ENCODE results near the gene POLR1E. TPM values are rescaled to one million over a fixed set of nuclear protein-coding genes. Genes with fewer than 3 reads are reported as not detected.

The POLR1E gene
- total RNA-seq, 1 experiment from 2014 or later = 45.8 TPM

GRCh38 chr9:37542895-37543294, 57.1 kb downstream of the POLR1E start:
- Histone ChIP-seq H3K4me1 (ENCODE audit: insufficient read depth, low read length) (no peaks in the 10 kb centered on the region), H2BK12ac (ENCODE audit: insufficient read length, low read depth, low read length) (no peak overlapping the region), H3K4me2 (ENCODE audit: insufficient read depth, insufficient read length, low read length) (no peak overlapping the region), H3K79me1 (ENCODE audit: insufficient read depth, low read depth, low read length, poor library complexity, severe bottlenecking) (no peaks in the 10 kb centered on the region), H2BK15ac (ENCODE audit: low read depth, low read length) (no peak overlapping the region), H3K4ac (ENCODE audit: low read depth, low read length) (no peak overlapping the region), H3K23me2 (ENCODE audit: insufficient read length, low read depth, low read length, poor library complexity, severe bottlenecking) (no peaks in the 10 kb centered on the region), H2BK5ac (ENCODE audit: insufficient read length, low read length) (no peak overlapping the region), H3K27ac (ENCODE audit: insufficient read length, low read depth, low read length) (no peak overlapping the region), H3K56ac (ENCODE audit: insufficient read length, low read depth, low read length) (no peak overlapping the region), H3K18ac (ENCODE audit: insufficient read length, low read depth, low read length) (no peak overlapping the region), H2BK20ac (ENCODE audit: low read depth, low read length, poor library complexity, severe bottlenecking) (no peak overlapping the region), H3K14ac (ENCODE audit: insufficient read depth, low read length) (no peak overlapping the region), H2AFZ (ENCODE audit: low read length) (no peak overlapping the region), H3K23ac (ENCODE audit: insufficient read length, low read depth, low read length) (no peak overlapping the region), H4K8ac (replicated peaks; ENCODE audit: insufficient read length, low read depth, low read length) (no peak overlapping the region), H3K27me3 (ENCODE audit: insufficient read depth, low read length) (no peaks in the 10 kb centered on the region), H2AK5ac (ENCODE audit: insufficient read length, low read length) (no peak overlapping the region), H2BK120ac (ENCODE audit: low read depth, low read length, poor library complexity, severe bottlenecking) (no peak overlapping the region), H3T11ph (ENCODE audit: low read length) (no peak overlapping the region), H3K9ac (ENCODE audit: extremely low read depth, insufficient read length, low read length) (no peak overlapping the region), H3K79me2 (ENCODE audit: insufficient read depth, low read length) (no peaks in the 10 kb centered on the region), H4K91ac (ENCODE audit: insufficient read length, low read depth, low read length) (no peak overlapping the region), H4K20me1 (ENCODE audit: control insufficient read depth, insufficient read depth, insufficient read length) (no peaks in the 10 kb centered on the region), H3K9me3 (ENCODE audit: control insufficient read depth, low read depth, low read length) (no peaks in the 10 kb centered on the region), H4K5ac (ENCODE audit: insufficient read length, low read depth, low read length) (no peak overlapping the region)
- Mint-ChIP-seq H3K27ac (no peak overlapping the region; a peak in 1 of 7 replicates), H3K4me3 (no peak overlapping the region), H3K36me3 (ENCODE audit: insufficient read depth in 1 of 3, low read depth in 3 of 3) (peaks cover 8 to 31% (median 30%) of the 10 kb centered on the region in 3 experiments; a peak in 6 of 7 replicates), H3K4me1 (no peaks in the 10 kb centered on the region), H3K27me3 (ENCODE audit: low read depth) (no peaks in the 10 kb centered on the region), H3K9me3 (no peaks in the 10 kb centered on the region)
- no peak for DNase-seq
- TF ChIP-seq CTCF (conservative IDR thresholded peaks at IDR 0.05) = no peak
- WGBS (ENCODE audit: extremely low coverage, insufficient read length, low lambda C conversion rate) = no CpG with 5 or more reads among the region's 1 CpG
